SH-SY5Y (cell line): ENCODE measurements around the gene B4GALNT3.

Experiments
- GATA2 ChIP-seq: IDR thresholded peaks from 2 replicates; pipeline ENCODE4 v1.6.1; 2011; ENCODE audit warnings: mild to moderate bottlenecking, low read depth, low read length
- GATA3 ChIP-seq: IDR thresholded peaks from 2 replicates; pipeline ENCODE4 v1.6.1; 2011; ENCODE audit warnings: low read depth, mild to moderate bottlenecking, low read length, moderate library complexity

GRCh38 chr12:611721-612120 is 152.0 kb downstream of the B4GALNT3 start:
- TF ChIP-seq GATA2 (no peak), GATA3 (no peak)
